ENCODE results near the gene TMEM163. TPM values are rescaled to one million over a fixed set of nuclear protein-coding genes. Genes with fewer than 3 reads are reported as not detected.
A peak's percentile ranks its signal among the peaks of the same experiment; 100 is the strongest.

The TMEM163 gene
- total and polyA plus RNA-seq, 2 of the 13 experiments (the other 11 are each of a cell fraction or from before 2014, with no cell fraction given), result 0.05 TPM; not detected in 1

DNA sequence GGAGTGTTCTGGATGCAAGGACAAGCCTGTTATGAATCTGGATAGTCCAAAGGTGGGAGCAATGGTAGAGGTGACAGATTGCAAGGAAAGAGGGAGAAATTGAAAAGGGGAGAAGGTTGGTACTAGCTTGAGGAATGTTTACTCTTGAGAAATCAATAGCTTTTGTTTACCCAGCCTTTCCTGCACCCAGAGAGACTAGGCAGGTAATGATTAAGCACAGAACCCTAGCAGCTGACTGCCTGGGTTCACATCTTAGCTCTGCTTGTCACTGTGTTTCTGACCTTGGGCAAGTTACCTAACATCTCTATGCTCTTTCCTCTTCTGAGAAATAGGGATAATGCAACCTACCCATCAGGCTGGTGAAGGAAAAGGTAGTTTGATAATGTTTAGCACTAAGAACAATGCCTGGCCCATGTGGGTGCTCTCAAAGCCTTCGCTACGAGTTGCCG is 286.3 kb downstream of the TMEM163 start (continued):
- TF ChIP-seq ELF4 (CRISPR knock-in tag; IDR thresholded peaks at IDR 0.05; ENCODE audit: borderline replicate concordance), result no peak
- TF ChIP-seq CHD2 (IDR thresholded peaks at IDR 0.05; ENCODE audit: low read depth, low read length), result no peak; the same call in 1 of the 2 replicates
- no peak for TF ChIP-seq MAFF (IDR thresholded peaks at IDR 0.05; ENCODE audit: low read depth, low read length)
- no peak for TF ChIP-seq BRD4 (CRISPR knock-in tag; IDR thresholded peaks at IDR 0.05)
- peak; percentile 49; the same call in 1 of the 2 replicates for TF ChIP-seq GATA4 (IDR thresholded peaks at IDR 0.05; ENCODE audit: borderline replicate concordance, low read depth)
- no peak for TF ChIP-seq CERS6 (CRISPR knock-in tag; IDR thresholded peaks at IDR 0.05)
- no peak for TF ChIP-seq ZNF232 (CRISPR knock-in tag; IDR thresholded peaks at IDR 0.05; ENCODE audit: borderline replicate concordance)
- peak; percentile 58; the same call in 1 of the 2 replicates for TF ChIP-seq NR2C2 (CRISPR knock-in tag; IDR thresholded peaks at IDR 0.05; ENCODE audit: borderline replicate concordance)
- TF ChIP-seq ZNF234 (CRISPR knock-in tag; conservative IDR thresholded peaks at IDR 0.05), result no peak
- no peak for TF ChIP-seq ZNF33A (CRISPR knock-in tag; IDR thresholded peaks at IDR 0.05; ENCODE audit: borderline replicate concordance)
- no peak for TF ChIP-seq ZNF230 (CRISPR knock-in tag; IDR thresholded peaks at IDR 0.05)
- peak; percentile 76; the same call in 1 of the 2 replicates for TF ChIP-seq ARID4A (CRISPR knock-in tag; IDR thresholded peaks at IDR 0.05; ENCODE audit: borderline replicate concordance)
- TF ChIP-seq RERE (CRISPR knock-in tag; IDR thresholded peaks at IDR 0.05; ENCODE audit: low read depth), result peak; percentile 73
- TF ChIP-seq TEAD2 (CRISPR knock-in tag; IDR thresholded peaks at IDR 0.05), result no peak

All from HepG2 (cell line).